GM21390 (cell line): ENCODE data around the gene RAPGEF2.

Source experiments
- ATAC-seq: cut with Tn5 transposase; IDR thresholded peaks from one replicate; pipeline ENCODE4 v1.9.1; 2021; ENCODE audit not compliant: unreplicated experiment

RAPGEF2 gene

DNA sequence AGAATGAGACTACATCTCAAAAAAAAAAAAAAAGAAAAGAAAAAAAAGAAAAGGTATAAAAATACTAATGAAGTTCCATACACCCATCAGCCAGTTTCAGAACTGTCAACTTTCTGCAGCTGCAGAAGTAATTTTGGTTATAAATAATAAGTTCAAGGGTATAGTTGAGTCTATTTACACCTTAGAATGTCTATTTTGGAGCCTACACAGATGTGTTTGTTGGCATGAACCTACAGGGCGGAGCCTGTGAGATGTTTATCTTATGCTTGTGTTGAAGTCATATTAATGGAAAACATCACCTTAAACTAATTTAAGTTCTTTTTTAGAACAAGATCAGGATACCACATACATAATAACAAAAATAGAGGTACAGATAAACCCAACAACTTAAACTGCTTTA is 85.8 kb downstream of the RAPGEF2 start:
- ATAC-seq, result no peak

GRCh38 chr4:159190651-159191050 is 87.8 kb downstream of the RAPGEF2 start:
- no peak for ATAC-seq

DNA sequence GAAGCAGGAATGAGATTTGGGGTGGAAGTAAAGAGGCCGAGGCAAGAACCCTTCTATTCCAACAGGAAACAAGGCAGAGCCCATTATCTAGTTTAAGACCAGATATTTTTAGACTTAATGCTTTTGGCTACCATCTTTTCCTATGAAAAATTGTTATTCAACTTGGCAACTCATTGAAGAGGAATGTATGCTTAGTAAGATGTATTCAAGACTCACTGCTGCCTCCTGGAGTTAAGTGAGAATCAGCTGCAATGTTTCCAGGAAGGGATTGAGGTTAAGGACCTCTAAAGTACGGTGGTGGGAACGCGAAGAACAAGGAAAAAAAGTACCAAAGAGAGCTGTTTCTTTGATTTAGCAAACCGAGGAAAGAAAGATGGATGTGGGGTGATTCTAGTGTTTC is 89.1 kb downstream of the RAPGEF2 start:
- ATAC-seq, result no peak

DNA sequence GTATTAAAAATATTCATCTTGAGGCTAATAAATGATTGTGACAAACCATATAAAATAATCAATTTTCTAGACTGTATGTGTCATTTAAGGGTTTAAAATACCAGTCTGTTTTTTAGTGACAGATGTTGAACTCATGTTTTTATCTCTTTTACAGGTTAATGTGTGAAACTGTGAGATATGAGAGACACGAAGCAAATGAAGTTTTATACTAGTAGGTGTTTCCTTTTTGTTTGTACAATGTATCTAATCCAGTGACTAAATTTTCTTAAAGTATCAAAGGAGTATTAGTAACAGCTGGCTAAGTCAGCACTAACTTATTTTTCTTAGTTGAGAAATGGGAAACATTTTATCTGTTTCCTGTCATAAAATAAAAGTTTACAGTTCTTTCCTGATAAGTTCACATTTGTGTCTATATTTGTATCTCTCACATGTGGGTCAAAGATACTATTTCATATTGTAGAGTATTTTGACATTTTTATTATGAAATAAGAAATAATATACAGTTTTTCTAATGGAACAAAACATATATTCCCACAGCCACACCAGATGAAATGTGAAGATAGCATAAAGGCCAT is 90.3 kb downstream of the RAPGEF2 start:
- ATAC-seq, result no peak

DNA sequence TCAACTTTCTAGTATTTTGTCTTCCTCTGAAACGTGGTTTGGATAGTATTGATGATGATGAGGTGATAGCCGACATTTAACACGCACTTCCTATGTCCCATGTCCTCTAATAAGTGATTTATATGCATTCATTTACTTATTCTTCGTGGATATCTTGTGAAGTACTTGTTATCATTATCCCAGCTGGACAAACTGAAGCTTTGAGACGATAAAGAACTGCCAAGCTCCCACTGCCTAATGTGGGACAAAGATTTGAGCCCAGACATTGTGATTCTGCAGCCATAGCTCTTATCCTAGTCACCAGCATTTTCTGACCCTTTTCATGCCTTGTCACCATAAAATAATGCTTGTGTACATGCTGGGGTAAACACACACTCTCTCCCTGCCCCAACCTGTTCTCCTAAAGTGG is 92.5 kb downstream of the RAPGEF2 start:
- no peak for ATAC-seq

DNA sequence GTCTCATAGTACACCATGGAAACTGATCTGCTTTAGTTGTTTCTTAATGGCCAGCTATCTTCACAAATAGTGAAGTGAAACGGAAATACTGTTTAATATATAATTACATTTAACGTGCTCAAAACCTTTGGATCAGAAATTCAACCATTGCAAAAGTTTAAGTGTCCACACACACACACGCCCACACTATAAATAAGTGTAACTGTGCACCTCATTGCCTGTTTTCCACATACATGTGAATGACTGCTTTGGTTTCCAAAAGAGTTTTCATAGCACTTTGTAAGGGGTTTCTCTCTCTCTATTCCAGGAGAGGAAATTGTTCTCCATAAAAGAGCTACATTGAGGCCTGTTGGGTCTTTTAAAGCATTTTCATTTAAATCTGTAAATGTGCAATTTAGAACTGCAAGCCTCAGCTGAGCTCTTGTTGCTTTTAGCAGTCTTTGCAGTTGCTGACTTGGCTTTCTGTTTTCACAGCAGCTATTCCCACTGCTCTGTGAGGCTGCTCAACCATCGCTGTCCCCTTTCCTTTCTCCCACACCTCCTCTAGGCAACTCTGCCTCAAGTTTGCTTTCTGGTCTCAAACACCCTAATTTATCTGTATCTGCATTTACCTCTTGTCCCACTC is 94.5 kb downstream of the RAPGEF2 start:
- ATAC-seq, result no peak

DNA sequence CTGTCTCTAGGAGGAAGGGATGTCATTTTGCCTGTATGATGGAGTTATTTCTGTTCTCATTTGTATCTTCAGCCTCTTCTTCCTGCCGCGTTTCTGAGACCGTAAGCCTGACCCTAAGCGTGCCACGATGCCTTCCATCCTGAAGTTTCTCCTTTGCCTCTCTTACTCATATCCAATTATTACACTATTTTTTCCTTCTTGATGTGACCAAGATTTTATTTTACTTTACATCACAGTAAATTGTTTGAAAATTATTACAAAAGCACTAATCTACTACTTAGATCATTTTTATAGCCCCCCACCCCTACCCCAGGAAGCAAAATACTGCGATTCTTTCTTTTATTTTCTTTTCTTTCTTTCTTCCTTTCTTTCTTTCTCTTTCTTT is 95.0 kb downstream of the RAPGEF2 start:
- ATAC-seq, result no peak

DNA sequence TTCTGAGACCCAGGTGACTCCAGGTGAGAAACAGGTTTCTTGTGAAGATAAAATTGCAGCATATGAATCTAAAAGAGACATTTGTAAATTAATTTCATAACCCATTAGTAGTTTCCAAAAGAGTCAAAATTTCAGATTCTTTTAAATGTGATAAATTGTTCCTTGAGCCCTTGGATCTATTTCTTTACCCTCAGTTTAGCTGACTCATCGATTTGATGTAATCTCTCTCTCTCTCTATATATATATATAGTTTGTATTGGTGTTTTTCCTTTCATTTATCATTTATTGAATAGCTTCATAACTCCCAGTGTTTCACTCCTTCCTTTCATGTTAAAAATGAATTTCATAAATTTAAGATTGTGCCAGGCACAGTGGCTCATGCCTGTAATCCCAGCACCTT is 96.9 kb downstream of the RAPGEF2 start:
- ATAC-seq, result no peak

- no peak for ATAC-seq
These were observed 98.3 kb downstream of the RAPGEF2 start for GRCh38 chr4:159201168-159201567.

DNA sequence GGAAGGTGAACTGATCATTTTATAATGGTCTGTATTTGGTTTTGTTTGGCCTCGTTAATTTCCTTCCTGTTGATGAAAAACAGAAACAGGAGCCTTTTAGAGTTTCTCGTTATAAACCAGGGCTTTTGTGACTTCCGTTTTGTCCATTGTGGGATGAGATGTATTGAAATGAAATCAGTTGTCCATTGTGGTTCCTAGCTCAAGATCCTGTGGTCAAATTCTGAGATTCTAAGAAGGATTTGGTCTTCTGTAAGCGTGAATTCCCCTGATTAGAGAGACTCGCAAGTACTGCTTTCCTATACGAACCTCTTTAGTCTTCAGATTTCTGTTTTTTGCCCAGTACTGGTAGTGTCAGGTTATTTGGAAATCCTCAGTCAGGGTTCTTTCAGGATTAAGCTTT is 101.7 kb downstream of the RAPGEF2 start:
- ATAC-seq, result no peak

GRCh38 chr4:159205466-159205865 is 102.6 kb downstream of the RAPGEF2 start:
- no peak for ATAC-seq

GRCh38 chr4:159206427-159206871 is 103.6 kb downstream of the RAPGEF2 start:
- ATAC-seq, result peak; percentile 93

DNA sequence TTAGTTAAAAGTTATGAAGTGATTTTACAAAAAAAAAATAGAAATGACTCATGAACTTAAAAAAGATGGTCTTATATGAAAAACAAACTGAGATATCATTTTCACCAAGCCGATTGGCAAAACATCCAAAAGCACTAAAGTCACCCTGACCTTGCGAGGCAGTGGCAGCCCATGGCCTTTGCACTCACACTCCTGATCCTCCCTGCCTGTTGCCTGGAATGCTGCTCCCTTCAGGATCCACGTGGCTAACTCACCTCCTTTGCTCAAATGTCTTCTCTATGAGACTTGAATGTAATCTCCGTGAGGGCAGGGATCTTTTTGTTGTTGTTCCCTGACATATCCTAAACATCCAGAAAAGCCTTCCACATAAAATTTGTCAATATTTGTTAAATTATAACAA is 106.4 kb downstream of the RAPGEF2 start:
- no peak for ATAC-seq

DNA sequence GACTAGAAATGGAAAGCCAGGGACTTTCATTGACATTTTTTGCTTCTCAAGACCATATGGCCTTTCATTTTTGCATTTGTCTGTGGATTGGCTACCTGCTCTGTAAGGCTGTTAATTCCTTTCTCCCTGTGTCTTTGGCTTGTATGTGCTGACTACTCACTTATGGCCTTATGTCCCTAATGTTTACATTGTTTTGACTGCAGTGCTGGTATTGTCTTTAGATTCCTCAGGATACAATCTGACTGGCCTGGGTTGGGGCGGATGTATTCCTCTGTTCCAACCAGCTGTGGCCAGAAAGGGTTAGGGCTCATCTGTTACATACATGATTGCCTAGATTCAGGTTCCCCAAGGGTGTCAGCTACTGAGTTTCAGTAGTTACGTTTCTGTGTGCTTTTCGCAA is 108.1 kb downstream of the RAPGEF2 start:
- no peak for ATAC-seq

DNA sequence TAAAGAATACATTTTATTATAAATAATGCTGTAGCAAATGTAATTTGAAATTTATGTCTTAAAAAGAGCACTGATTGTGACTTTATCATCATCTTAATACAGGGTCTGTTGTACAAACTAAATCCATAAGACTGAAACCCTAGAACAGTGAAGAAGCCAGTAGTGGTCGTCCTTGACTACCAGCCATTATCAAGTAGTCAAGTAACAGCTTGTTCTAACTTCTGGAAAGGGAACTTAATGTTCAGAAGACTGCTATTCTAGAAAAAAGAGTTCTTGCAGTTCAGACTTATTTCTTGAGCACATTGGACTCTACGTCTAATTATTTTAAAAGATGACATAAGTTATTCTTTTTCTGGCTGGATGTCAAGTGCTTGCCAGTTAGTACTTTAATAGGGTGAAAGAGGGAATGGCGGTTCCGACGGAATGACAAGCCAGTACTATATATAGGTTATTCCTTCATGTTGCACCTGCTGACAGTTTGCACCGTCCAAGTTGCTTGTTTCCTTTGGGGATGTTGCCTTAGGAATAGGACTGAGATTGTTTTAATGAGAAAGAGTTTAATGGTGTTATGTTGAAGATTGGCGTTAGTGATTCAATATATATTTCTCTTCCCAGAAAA is 109.9 kb downstream of the RAPGEF2 start:
- no peak for ATAC-seq

- ATAC-seq, result no peak
These were observed 114.0 kb downstream of the RAPGEF2 start for GRCh38 chr4:159216834-159217233.

DNA sequence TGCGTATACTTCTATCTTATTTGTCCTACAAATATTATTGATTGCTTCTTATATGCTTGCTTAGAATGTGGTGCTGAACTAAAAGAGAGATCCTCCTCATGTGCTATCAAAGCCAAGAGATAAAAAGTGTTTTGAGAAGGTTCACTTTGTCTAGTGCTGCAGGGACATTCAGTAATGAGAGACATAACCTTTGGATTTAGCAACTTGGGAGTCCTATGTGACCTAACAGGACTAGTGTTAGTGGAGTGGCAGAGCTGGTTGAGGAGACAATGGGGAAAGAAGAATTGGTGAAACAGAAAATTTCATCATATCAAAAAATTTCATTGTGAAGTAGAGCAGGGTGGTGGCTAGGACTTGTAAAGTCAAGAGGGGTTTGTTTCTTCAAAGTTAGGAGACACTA is 117.0 kb downstream of the RAPGEF2 start:
- no peak for ATAC-seq

DNA sequence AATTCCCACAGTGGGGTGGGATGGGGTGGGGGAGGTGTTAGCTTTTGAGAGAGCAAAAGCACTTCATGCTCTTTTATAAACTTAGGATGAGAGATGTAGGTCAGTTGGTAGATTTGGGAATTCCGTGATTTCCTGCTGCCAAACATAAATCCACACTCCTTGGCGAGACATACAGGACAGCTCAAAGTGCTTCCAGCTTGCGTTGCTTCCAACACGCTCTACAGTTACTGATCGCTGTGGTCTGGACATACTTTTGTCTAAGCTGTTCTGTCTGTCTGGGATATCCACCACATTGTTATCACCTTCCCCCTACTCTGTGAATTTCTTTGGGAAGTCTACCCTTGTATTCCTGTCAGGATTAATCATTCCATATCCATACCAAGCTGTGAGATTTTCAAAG is 117.5 kb downstream of the RAPGEF2 start:
- ATAC-seq, result no peak

- no peak for ATAC-seq
These were observed 118.4 kb downstream of the RAPGEF2 start for GRCh38 chr4:159221280-159221679.

DNA sequence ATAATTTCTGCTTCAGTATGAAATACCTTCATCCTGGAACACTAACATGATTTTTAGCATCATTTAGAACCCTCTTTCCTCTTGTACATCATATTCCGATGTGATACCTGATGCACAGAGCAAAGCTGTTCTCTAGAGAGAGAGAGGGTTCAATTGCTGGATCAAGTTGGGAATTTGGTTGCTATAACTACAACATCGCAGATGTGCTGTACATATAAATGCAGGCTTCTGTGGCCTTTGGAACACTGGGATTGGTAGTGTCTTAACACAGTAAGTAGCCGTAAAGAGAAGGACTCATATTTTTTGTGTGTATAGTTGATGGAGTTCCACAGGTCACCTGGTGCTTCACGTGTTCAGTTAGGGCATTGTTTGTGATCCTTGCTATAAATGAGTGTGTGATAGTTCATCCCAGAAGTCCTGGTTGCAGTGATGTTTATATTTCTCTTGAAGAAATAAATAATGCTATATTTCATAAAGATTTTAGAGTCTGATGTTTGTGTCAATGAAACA is 119.2 kb downstream of the RAPGEF2 start:
- ATAC-seq, result no peak

GRCh38 chr4:159224408-159224807 is 121.5 kb downstream of the RAPGEF2 start:
- ATAC-seq, result no peak

DNA sequence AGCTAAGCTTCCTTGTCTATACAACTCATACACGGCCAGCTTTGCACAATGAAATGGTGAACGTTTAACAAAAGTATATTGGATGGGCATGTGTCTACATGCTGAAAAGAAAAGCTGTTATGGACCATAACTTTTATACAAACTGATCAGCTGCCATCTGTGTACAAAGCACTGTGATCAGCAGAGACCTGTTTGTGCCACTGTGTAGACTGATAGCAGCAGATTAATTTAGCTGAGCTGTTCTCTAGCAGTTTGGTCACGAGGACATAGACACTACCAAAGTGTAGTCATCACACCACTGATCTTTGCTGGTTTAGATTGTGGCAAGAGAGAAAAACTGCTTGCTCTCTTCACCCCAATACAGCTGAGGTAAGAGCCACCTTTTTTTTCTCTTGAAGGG is 124.5 kb downstream of the RAPGEF2 start:
- ATAC-seq, result no peak

DNA sequence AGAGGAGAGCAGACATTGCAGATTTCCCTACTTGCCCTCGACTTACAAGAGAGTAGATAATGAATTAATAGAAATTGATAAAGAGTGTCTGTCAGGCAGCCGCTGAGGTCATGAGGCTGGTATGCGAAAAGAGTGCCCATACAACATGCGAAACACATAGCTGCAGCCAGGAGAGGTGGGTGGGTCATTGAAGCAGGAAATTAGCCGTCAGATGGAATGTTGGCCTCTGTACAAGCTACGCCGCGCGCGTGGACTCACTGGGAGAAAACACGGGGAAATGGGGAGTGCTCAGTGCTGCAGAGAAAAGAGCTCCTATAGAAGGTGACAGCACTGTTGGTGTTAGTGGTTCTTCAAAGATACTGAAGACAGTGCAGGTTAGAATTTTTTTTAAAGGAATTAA is 125.1 kb downstream of the RAPGEF2 start:
- ATAC-seq, result no peak
